ENCODE results near the gene SS18L1.
"Not testable (repeated sequence)": the region's sequence is repeated elsewhere in the genome, so short reads cannot be mapped to it uniquely, and the experiment has no call there.

SS18L1 gene

GRCh38 chr20:62143081-62143956 is at the start of gene SS18L1, which contains the start of gene PSMA7:
TSS of gene SS18L1 (plus strand) at chr20:62143769. CDS start at chr20:62143821, 52 bp downstream.
TSS of gene PSMA7 (minus strand) at chr20:62143394. CDS start at chr20:62143303, 91 bp downstream.
- DNase-seq = peak; percentile 92

GRCh38 chr20:62096421-62097380 is 46.9 kb upstream of the SS18L1 start:
- no peak for DNase-seq

DNA sequence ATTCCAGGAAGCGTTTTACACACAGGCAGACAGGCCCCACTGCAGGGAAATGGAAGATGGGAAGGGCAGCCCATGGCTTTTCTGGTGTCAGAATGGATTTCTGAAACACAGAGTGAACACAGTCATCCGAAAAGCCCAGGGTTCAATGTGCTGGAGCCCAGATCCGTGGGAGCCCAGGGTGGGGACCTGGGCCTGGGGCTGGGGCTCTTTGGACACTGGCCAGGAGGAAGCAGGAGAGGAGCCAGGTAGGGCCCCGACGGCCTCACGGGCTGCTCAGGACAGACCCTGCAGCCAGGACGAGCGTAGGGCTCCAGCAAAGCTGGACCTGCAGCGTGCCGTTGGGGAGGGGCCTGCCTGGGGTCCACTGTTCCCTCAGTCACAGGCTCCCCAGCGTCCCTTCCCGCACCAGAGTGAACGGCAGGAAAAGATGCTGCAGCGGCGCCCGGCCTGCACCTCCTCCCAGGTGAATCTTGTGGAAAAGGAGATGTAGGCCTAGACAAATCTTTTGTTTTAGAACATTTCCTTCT is 45.6 kb upstream of the SS18L1 start:
- no peak for DNase-seq

- DNase-seq = no peak
Measured at GRCh38 chr20:62101078-62101477, 42.5 kb upstream of the SS18L1 start.

DNA sequence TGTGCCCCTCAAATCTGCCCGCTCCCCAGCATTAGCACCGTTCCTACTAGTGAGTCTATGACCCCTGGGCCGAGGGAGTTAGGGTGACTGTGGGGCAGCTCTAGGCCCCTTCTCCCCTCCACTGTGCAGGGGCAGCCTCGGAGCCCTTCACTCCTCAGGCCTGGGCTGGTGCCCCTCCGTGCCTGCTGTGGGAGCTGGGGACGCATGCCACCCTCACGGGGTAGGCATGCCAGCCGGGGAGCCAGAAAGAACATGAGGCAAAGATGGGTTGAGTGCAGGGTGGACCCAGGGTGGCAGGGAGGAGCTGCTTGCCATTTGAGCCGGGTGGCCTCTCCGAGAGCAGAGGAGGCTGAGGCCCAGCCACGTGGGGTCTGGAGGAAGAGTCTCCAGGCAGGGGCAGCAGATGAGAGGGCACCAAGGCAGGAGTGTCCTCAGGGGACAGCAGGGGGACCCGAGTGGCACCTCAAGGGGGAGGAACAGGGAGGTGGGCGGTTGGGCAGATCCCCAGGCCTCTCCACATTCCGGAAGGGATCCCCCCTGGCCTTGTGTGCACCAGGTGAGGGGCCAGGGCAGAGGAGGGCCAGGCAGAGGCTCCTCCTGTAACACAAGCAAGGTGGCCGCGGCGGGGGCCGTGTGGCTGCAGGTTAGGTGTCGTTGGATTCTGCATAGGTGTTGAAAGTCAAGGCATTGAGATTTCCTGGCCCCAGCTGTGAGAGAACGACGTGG is 39.9 kb upstream of the SS18L1 start:
- DNase-seq = no peak

DNA sequence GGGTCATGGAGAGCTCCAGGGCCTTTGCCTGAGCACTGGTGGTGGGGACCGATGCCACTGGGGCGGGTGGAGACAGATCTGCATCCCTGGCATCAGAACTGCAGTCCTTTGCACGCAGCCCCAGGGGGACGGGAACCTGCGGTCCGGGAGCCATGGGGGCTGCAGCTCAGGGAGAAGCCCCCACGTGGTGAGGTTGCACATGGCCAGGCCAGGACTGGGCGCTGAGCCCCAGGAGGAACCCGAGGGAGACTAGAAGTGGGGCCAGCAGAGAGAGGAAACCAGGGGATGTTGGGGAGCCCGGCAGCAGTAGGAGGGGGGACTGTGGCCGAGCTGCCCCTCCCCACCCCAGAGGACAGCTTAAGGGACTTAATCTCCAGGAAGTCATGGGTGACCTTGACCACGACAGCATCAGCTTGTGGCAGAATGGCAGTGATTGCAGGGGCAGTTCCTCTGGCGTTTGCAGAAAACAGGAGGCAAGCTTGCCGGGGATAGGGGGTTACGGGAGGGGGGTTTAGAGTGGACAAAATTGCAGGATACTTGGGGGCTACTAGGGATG is 39.3 kb upstream of the SS18L1 start:
- DNase-seq = no peak

DNA sequence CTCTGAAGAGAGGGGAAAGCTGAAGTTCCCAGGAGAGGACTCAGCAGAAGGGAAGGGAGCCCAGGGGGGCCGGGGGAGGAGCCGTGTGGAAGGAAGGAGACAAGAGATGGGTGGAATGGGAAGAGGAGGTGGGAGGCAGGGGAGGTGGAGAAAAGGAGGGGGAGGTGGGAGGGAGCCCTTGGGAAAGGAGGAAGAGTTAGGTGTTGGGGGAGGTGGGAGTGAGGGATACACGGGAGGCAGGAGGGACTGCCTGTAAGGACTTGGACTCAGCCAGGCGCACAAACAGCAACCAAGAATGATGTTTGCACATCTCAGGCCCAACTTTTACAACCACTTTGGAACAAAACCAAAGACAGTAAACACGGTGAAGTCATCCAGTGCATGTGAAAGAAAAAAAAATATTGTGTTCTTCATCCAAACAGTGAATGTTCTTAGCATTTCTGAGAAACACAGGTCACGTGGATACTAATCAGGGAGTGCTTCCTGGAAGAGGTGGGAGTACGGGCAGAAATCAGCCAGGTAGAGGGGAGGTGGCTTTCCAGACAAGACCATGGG is 38.7 kb upstream of the SS18L1 start:
- peak; percentile 12 for DNase-seq

GRCh38 chr20:62105592-62105991 is 38.0 kb upstream of the SS18L1 start:
- no peak for DNase-seq

GRCh38 chr20:62111148-62111547 is 32.4 kb upstream of the SS18L1 start:
- DNase-seq = no peak

- no peak for DNase-seq
Measured at GRCh38 chr20:62112368-62112767, 31.2 kb upstream of the SS18L1 start.

GRCh38 chr20:62114894-62115293 is 28.7 kb upstream of the SS18L1 start:
- DNase-seq = no peak

GRCh38 chr20:62115800-62116407 is 27.7 kb upstream of the SS18L1 start:
- DNase-seq = not testable (repeated sequence)

DNA sequence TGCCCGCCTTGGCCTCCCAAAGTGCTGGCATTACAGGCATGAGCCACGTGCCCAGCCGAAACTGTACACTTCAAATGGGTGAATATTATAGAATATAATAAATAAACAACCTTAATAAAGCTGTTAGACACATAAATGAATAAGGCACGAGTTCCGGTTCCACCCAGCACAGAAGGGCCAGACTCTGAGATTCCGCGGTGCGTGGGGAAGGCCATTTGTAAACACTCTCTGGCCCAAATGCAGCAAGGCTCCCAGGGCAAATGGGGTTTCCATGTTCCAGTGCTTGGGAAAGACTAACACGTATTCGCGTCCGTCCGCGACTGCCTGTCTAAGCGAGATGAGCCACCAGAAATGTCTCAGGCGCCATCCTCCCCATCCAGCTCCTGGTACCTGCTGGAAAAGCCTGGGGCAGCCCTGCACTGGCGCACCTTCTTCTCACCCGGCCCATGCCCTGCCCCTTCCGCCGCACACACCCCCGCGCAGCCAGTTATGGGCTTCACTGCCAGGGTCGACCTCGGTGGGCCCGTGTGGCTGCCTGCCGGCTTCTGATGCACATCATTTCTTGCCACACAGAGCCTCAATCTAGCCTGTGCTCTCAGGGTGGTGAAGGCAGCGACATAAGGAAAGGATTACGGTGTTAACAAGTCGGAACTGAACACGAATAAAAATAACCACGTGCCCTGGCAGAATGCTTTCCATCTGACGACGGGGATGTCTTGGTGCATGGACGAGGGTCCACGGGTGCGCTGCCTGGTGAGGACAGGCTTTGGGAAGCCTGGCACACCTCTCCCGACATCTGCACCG is 26.8 kb upstream of the SS18L1 start:
- no peak for DNase-seq

GRCh38 chr20:62117362-62117646 is 26.3 kb upstream of the SS18L1 start:
- no peak for DNase-seq

DNA sequence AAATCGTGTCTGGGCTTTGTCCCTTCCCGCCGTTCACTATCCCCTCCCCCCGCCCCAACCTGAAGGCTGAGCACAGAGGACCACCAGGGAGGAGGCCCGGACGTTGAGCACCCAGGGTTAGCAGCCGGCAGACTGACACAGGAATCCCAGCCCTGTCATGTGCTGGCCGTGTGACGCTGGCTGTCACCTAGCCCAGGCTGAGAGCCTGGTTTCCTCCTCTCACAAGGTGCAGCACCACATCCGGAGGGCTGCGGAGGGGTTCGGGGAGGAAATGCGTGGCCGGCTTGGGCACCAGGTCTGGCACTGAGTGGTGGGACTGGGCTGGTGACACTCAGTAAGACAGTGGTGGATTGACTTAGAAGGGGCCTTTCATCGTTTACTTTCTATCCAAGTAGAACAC is 25.9 kb upstream of the SS18L1 start:
- no peak for DNase-seq

GRCh38 chr20:62118113-62119043 is 25.2 kb upstream of the SS18L1 start:
- DNase-seq = no peak

- DNase-seq = no peak
Measured at GRCh38 chr20:62119115-62119514, 24.5 kb upstream of the SS18L1 start.

DNA sequence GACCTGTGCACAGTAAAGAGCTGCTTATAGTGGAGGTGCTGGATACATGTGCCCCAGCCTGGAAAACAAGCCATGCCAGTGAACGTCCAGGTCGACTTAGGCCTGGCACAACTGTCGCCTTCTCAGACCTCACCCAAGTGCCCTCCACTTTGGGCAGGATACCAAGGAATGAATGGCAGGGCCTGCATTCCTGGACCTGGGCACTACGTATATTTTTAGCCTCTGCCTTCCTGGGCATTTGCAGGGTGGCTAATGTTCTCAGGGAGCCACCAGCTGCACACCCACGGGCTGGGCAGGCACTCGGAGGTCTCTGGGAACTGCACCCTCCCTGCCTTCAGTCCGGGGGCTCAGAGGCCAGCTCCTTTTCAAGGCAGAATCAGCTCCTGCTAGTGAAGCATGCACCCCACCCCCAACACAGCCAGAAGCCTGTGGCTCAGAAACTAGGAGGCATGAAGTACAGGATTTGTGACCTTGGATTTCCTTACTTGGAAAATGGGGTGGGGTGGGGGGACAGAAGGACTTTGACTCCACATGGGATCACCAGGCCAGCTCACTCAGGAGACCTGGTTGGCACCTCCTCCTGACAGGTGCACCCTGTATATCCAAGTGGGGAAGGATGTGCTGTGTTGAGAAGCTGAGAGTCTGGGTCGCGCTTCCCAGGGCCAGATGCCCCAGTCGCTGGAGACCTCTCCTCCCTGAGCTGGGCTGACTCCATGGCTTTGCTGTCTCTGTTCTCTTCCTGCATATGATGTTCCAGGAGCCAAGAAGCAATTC is 23.8 kb upstream of the SS18L1 start:
- no peak for DNase-seq

DNA sequence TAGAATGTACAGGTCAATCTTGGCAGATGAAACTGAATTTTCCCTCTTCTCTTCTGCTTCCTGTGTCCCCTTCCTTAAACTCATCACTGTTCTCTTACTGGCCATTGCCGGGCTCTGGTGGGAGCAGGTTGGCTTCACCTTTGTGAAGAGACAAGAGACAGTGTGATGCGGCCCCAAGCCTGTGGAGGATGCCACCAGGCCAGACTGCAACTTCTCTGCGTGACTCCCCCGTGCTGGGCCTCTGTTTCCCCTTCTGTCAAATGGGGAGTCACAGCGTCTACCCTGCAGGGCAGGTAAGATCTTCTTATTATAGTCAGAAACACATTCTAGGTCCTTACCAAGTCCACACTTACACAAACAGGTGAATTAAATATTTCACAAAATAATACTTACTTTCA is 23.2 kb upstream of the SS18L1 start:
- no peak for DNase-seq

All from HCEC 1CT (cell line).